SK-N-SH (cell line): Measurements from ENCODE around the gene PDGFA. TPM values are rescaled to one million over a fixed set of nuclear protein-coding genes. Genes with fewer than 3 reads are reported as not detected.

Experiments used
- CTCF ChIA-PET: fragments of 300-600, 350-600 bp; formaldehyde crosslinking; extraction: SDS; loops from one replicate; lab custom pipeline; 2021; lab: Yijun Ruan, JAX
- POLR2A ChIA-PET: fragments of 350-600 bp; sonication (Branson Sonifier 250); formaldehyde crosslinking; extraction: SDS; loops from one replicate; lab custom pipeline; 2020; ENCODE audit warnings: antibody characterized with exemption, inconsistent platforms; lab: Yijun Ruan, JAX
- DNase-seq: peaks from one replicate; pipeline ENCODE4 v3.0.0; 2012
- H2AFZ ChIP-seq: fragments of 200-600 bp; sonication (generic); 2 replicates; pipeline ENCODE4 v1.8.1; 2016; ENCODE audit warnings: antibody characterized with exemption, mild to moderate bottlenecking, low read depth
- H3F3A ChIP-seq: fragments of 200-600 bp; sonication (generic); replicated peaks from 2 replicates; pipeline ENCODE3; 2016; ENCODE audit warnings: antibody characterized with exemption, mild to moderate bottlenecking; ENCODE audit not compliant: insufficient read depth
- H3K27ac ChIP-seq, 2 experiments: fragments of 200-500 bp in 1 of 2; fragments of 200-600 bp in 1 of 2; sonication (Bioruptor generic) in 1 of 2; sonication (generic), shearing (Covaris generic) in 1 of 2; 2 replicates each; pipeline versions ENCODE4 v1.5.1 to v1.6.1; 2014 to 2016; ENCODE audit warnings: low read depth in 2 of 2, inconsistent platforms in 1 of 2, low read length in 1 of 2, mild to moderate bottlenecking in 1 of 2, mixed read lengths in 1 of 2
- H3K27me3 ChIP-seq: fragments of 200-600 bp; sonication (generic), shearing (Covaris generic); 2 replicates; pipeline ENCODE4 v1.6.1; 2016; ENCODE audit warnings: mixed run types; ENCODE audit not compliant: insufficient read depth
- H3K36me3 ChIP-seq, 2 experiments: fragments of 200-500 bp in 1 of 2; fragments of 200-600 bp in 1 of 2; sonication (Bioruptor generic) in 1 of 2; sonication (generic) in 1 of 2; replicated peaks in 1 of 2; 2 replicates each; pipeline versions ENCODE3 to v1.5.1; 2014 to 2016; ENCODE audit warnings: low read length in 1 of 2, mild to moderate bottlenecking in 1 of 2; ENCODE audit not compliant: insufficient read depth in 2 of 2, control insufficient read depth in 1 of 2
- H3K4me1 ChIP-seq, 2 experiments: fragments of 200-500 bp in 1 of 2; fragments of 200-600 bp in 1 of 2; sonication (Bioruptor generic) in 1 of 2; sonication (generic), shearing (Covaris generic) in 1 of 2; 2 replicates each; pipeline versions ENCODE4 v1.5.1 to v1.6.1; 2014 to 2016; ENCODE audit warnings: low read depth in 1 of 2, low read length in 1 of 2, mixed run types in 1 of 2; ENCODE audit not compliant: insufficient read depth in 2 of 2, control insufficient read depth in 1 of 2
- H3K4me2 ChIP-seq: fragments of 200-600 bp; sonication (generic), shearing (Covaris generic); 2 replicates; pipeline ENCODE4 v1.6.1; 2017; ENCODE audit warnings: mixed run types
- H3K4me3 ChIP-seq, 2 experiments: fragments of 200-500 bp in 1 of 2; fragments of 200-600 bp in 1 of 2; sonication (Bioruptor generic) in 1 of 2; sonication (generic), shearing (Covaris generic) in 1 of 2; 2 replicates each; pipeline versions ENCODE4 v1.5.1 to v1.8.1; 2014 to 2016; ENCODE audit warnings: low read depth in 2 of 2, inconsistent platforms in 1 of 2, low read length in 1 of 2, mild to moderate bottlenecking in 1 of 2, mixed read lengths in 1 of 2, moderate library complexity in 1 of 2
- H3K79me2 ChIP-seq: fragments of 200-600 bp; sonication (generic); 2 replicates; pipeline ENCODE4 v1.8.1; 2017; ENCODE audit warnings: mild to moderate bottlenecking; ENCODE audit not compliant: insufficient read depth
- H3K9ac ChIP-seq: fragments of 200-600 bp; sonication (generic); 2 replicates; pipeline ENCODE4 v1.6.1; 2017; ENCODE audit warnings: mixed run types
- H3K9me2 ChIP-seq: fragments of 200-600 bp; sonication (generic); 2 replicates; pipeline ENCODE4 v1.6.1; 2017; ENCODE audit warnings: mixed run types
- H3K9me3 ChIP-seq: fragments of 200-600 bp; sonication (generic); 2 replicates; pipeline ENCODE4 v1.6.1; 2017; ENCODE audit warnings: mixed run types, mild to moderate bottlenecking, moderate library complexity
- H4K20me1 ChIP-seq: fragments of 200-600 bp; sonication (generic); 2 replicates; pipeline ENCODE4 v1.6.1; 2017; ENCODE audit warnings: mild to moderate bottlenecking, mixed run types; ENCODE audit not compliant: insufficient read depth
- CHD2 ChIP-seq: fragments of 150-350 bp; IDR thresholded peaks from 2 replicates; pipeline ENCODE4 v1.6.1; 2018; ENCODE audit warnings: low read length; ENCODE audit not compliant: partially characterized antibody
- FOXM1 ChIP-seq: IDR thresholded peaks from 2 replicates; pipeline ENCODE4 v1.4.0; 2012; ENCODE audit warnings: low read depth, mild to moderate bottlenecking
- MEF2A ChIP-seq: IDR thresholded peaks from 2 replicates; pipeline ENCODE4 v1.4.0; 2012; ENCODE audit warnings: low read depth, borderline replicate concordance
- NFIC ChIP-seq: IDR thresholded peaks from 2 replicates; pipeline ENCODE4 v1.4.0; 2012; ENCODE audit warnings: borderline replicate concordance
- NRF1 ChIP-seq: IDR thresholded peaks from 2 replicates; pipeline ENCODE4 v1.6.1; 2012; ENCODE audit warnings: low read depth, mild to moderate bottlenecking, low read length
- POLR2AphosphoS5 ChIP-seq: IDR thresholded peaks from 2 replicates; pipeline ENCODE4 v1.6.1; 2012; ENCODE audit warnings: low read depth, low read length
- RAD21 ChIP-seq: IDR thresholded peaks from 2 replicates; pipeline ENCODE4 v1.6.1; 2012; ENCODE audit warnings: mild to moderate bottlenecking, low read length
- RCOR1 ChIP-seq: fragments of 150-350 bp; IDR thresholded peaks from 2 replicates; pipeline ENCODE4 v1.6.1; 2017; ENCODE audit warnings: antibody characterized with exemption, low read length
- RFX5 ChIP-seq: IDR thresholded peaks from 2 replicates; pipeline ENCODE4 v1.6.1; 2012; ENCODE audit warnings: mild to moderate bottlenecking, improper control_type of control experiment, low read length
- SIN3A ChIP-seq: IDR thresholded peaks from 2 replicates; pipeline ENCODE4 v1.6.1; 2012; ENCODE audit warnings: low read depth, mild to moderate bottlenecking, low read length, moderate library complexity, borderline replicate concordance
- SMC3 ChIP-seq: IDR thresholded peaks from 2 replicates; pipeline ENCODE4 v1.6.1; 2012; ENCODE audit warnings: low read depth, low read length, improper control_type of control experiment
- TCF12 ChIP-seq: IDR thresholded peaks from 2 replicates; pipeline ENCODE4 v1.4.0; 2012
- USF2 ChIP-seq: fragments of 150-350 bp; IDR thresholded peaks from 2 replicates; pipeline ENCODE4 v1.6.1; 2017; ENCODE audit warnings: antibody characterized with exemption, low read length, low read depth, borderline replicate concordance
- YY1 ChIP-seq: IDR thresholded peaks from 2 replicates; pipeline ENCODE4 v1.4.0; 2012; ENCODE audit warnings: low read depth, mild to moderate bottlenecking
- WGBS: methylation state at CpG from one replicate; pipeline ENCODE4 v1.1.6; 2017; ENCODE audit warnings: low lambda C conversion rate; 5-methylcytosine and 5-hydroxymethylcytosine counted together
- polyA plus RNA-seq, 3 experiments: library from polyadenylated mRNA; depleted of rRNA; stranded (reverse); fragments of >200 nt; gene quantifications; 2 replicates each; pipeline ENCODE4 v1.2.3, GENCODE V29; 2012
- TF ChIP-seq, protein P1 (sequence below): IDR thresholded peaks from 2 replicates; pipeline ENCODE4; 2012
- TF ChIP-seq, protein P2 (sequence below): fragments of 200-600 bp; sonication (generic); IDR thresholded peaks from 2 replicates; pipeline ENCODE4 v1.6.1; 2017; ENCODE audit warnings: antibody characterized with exemption, mild to moderate bottlenecking, moderate library complexity

Gene PDGFA
- polyA plus RNA-seq, 1 of the 3 experiments (the other 2 are of a cell fraction): 18.9 TPM

GRCh38 chr7:509426-510130, 10.1 kb downstream of the PDGFA start:
- Histone ChIP-seq H3F3A (peaks cover 11% of the 10 kb centered on the region), H3K9me2 (no peaks in the 10 kb centered on the region), H2AFZ (no peak overlapping the region), H3K4me3 (no peak overlapping the region), H3K9ac (no peak overlapping the region), H4K20me1 (peaks cover 79% of the 10 kb centered on the region), H3K27me3 (no peaks in the 10 kb centered on the region), H3K4me2 (no peak overlapping the region), H3K4me1 (peaks cover 0 to 17% of the 10 kb centered on the region in 2 experiments; a peak in 2 of 4 replicates), H3K9me3 (no peaks in the 10 kb centered on the region), H3K79me2 (peaks cover 84% of the 10 kb centered on the region), H3K36me3 (peaks cover 12 to 39% of the 10 kb centered on the region in 2 experiments), H3K27ac (no peak overlapping the region)
- WGBS: 92% methylated on average over 19 of the region's 20 CpGs
- TF ChIP-seq RCOR1: no peak
- TF ChIP-seq USF2: no peak
- no peak for TF ChIP-seq TCF12
- no peak for TF ChIP-seq CHD2
- TF ChIP-seq MEF2A: no peak
- TF ChIP-seq RAD21: no peak
- TF ChIP-seq FOXM1: no peak
- no peak for TF ChIP-seq POLR2AphosphoS5
- no peak for TF ChIP-seq NFIC
- no peak for TF ChIP-seq NRF1
- no peak for TF ChIP-seq RFX5
- TF ChIP-seq SMC3: no peak
- TF ChIP-seq, protein P1, sequence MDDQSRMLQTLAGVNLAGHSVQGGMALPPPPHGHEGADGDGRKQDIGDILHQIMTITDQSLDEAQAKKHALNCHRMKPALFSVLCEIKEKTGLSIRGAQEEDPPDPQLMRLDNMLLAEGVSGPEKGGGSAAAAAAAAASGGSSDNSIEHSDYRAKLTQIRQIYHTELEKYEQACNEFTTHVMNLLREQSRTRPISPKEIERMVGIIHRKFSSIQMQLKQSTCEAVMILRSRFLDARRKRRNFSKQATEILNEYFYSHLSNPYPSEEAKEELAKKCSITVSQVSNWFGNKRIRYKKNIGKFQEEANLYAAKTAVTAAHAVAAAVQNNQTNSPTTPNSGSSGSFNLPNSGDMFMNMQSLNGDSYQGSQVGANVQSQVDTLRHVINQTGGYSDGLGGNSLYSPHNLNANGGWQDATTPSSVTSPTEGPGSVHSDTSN: no peak
- TF ChIP-seq YY1: no peak
- TF ChIP-seq, protein P2, sequence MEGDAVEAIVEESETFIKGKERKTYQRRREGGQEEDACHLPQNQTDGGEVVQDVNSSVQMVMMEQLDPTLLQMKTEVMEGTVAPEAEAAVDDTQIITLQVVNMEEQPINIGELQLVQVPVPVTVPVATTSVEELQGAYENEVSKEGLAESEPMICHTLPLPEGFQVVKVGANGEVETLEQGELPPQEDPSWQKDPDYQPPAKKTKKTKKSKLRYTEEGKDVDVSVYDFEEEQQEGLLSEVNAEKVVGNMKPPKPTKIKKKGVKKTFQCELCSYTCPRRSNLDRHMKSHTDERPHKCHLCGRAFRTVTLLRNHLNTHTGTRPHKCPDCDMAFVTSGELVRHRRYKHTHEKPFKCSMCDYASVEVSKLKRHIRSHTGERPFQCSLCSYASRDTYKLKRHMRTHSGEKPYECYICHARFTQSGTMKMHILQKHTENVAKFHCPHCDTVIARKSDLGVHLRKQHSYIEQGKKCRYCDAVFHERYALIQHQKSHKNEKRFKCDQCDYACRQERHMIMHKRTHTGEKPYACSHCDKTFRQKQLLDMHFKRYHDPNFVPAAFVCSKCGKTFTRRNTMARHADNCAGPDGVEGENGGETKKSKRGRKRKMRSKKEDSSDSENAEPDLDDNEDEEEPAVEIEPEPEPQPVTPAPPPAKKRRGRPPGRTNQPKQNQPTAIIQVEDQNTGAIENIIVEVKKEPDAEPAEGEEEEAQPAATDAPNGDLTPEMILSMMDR: no peak
- no peak for TF ChIP-seq SIN3A
- CTCF ChIA-PET: no interaction called here
- POLR2A ChIA-PET: no interaction called here
- no peak for DNase-seq
